ENCODE data around the gene NOTCH4. TPM values are rescaled to one million over a fixed set of nuclear protein-coding genes. Genes with fewer than 3 reads are reported as not detected.

Gene NOTCH4
- total and polyA plus RNA-seq, 2 experiments from 2014 or later, result 2.7 to 2.8 TPM

- TF ChIP-seq CTCF (conservative IDR thresholded peaks at IDR 0.05; ENCODE audit: low read depth in 2 of 2) (no peak), NANOG (IDR thresholded peaks at IDR 0.05; ENCODE audit: borderline replicate concordance) (no peak), EZH2 (IDR thresholded peaks at IDR 0.05; ENCODE audit: low read depth, unreplicated experiment) (no peak), ZNF331 (CRISPR knock-in tag; IDR thresholded peaks at IDR 0.05; ENCODE audit: low read depth) (no peak), ZNF462 (CRISPR knock-in tag; IDR thresholded peaks at IDR 0.05) (no peak)
Measured at GRCh38 chr6:32175322-32175710, 48.6 kb downstream of the NOTCH4 start (continued).

DNA sequence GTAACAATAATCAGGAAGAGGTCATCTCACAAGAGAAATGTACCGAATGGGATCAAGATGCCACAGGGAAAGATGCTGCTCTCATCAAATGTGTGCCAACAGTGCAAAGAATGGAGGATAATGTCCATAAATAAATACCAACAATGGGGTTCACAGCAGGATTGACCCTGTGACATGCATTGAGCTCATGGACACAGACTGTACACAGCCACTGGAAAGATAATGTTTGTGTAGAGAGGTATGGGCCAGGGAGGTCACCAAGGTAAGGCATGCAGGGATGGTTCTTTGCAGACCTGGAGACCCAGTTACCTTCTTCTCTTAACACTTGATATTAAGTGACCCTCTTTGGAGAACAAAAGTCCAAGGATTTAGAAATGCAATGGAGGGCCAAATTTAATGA is 49.5 kb downstream of the NOTCH4 start:
- DNase-seq (ENCODE audit: low spot score) (no peak), ATAC-seq (no peak)
- H3K4me3 Mint-ChIP-seq, result peak overlapping the region; percentile 79
- Histone ChIP-seq H3K27ac (ENCODE audit: low read depth) (no peak overlapping the region), H3K36me3 (ENCODE audit: insufficient read depth) (no peaks in the 10 kb centered on the region), H3K9me2 (ENCODE audit: insufficient read depth) (no peaks in the 10 kb centered on the region), H3F3A (replicated peaks; ENCODE audit: low read depth) (0 out of 2 replicates have a peak, but pooled peaks cover 7% of the 10 kb centered on the region), H3K4me2 (peak overlapping the region; percentile 85; the same call in 1 of the 2 replicates), H3K79me2 (replicated peaks; ENCODE audit: insufficient read depth) (peaks cover 51% of the 10 kb centered on the region), H4K20me1 (replicated peaks; ENCODE audit: insufficient read depth) (peaks cover 19% of the 10 kb centered on the region; the same call in 1 of the 2 replicates), H3K4me3 (no peak overlapping the region), H3K4me1 (ENCODE audit: insufficient read depth) (peaks cover 22% of the 10 kb centered on the region), H3K27me3 (ENCODE audit: insufficient read depth) (no peaks in the 10 kb centered on the region), H2AFZ (no peak overlapping the region)
- H3K27me3 Mint-ChIP-seq (ENCODE audit: insufficient read depth, low read depth, poor library complexity), result peaks cover 22% of the 10 kb centered on the region
- peaks cover 38% of the 10 kb centered on the region for H3K4me1 Mint-ChIP-seq
- no peak overlapping the region for H3K27ac Mint-ChIP-seq
- H3K36me3 Mint-ChIP-seq (ENCODE audit: low read depth), result peaks cover 33% of the 10 kb centered on the region
- no peaks in the 10 kb centered on the region for H3K9me3 Mint-ChIP-seq
- TF ChIP-seq JUNB (IDR thresholded peaks at IDR 0.05; ENCODE audit: unreplicated experiment), result no peak
- TF ChIP-seq EZH2 (IDR thresholded peaks at IDR 0.05; ENCODE audit: low read depth, unreplicated experiment), result no peak
- TF ChIP-seq NANOG (IDR thresholded peaks at IDR 0.05; ENCODE audit: borderline replicate concordance), result no peak
- TF ChIP-seq POLR2AphosphoS5 (IDR thresholded peaks at IDR 0.05; ENCODE audit: low read depth), result no peak
- TF ChIP-seq ZNF462 (CRISPR knock-in tag; IDR thresholded peaks at IDR 0.05), result no peak
- no peak for TF ChIP-seq STAT1 (IDR thresholded peaks at IDR 0.05; ENCODE audit: unreplicated experiment)

Data from GM23338 (cell line).